ENCODE results near the gene FKBP2. TPM values are rescaled to one million over a fixed set of nuclear protein-coding genes. Genes with fewer than 3 reads are reported as not detected.

Gene FKBP2
- total and polyA plus RNA-seq, 2 of the 13 experiments (the other 11 are each of a cell fraction or from before 2014, with no cell fraction given): 30.1 to 53.3 TPM

DNA sequence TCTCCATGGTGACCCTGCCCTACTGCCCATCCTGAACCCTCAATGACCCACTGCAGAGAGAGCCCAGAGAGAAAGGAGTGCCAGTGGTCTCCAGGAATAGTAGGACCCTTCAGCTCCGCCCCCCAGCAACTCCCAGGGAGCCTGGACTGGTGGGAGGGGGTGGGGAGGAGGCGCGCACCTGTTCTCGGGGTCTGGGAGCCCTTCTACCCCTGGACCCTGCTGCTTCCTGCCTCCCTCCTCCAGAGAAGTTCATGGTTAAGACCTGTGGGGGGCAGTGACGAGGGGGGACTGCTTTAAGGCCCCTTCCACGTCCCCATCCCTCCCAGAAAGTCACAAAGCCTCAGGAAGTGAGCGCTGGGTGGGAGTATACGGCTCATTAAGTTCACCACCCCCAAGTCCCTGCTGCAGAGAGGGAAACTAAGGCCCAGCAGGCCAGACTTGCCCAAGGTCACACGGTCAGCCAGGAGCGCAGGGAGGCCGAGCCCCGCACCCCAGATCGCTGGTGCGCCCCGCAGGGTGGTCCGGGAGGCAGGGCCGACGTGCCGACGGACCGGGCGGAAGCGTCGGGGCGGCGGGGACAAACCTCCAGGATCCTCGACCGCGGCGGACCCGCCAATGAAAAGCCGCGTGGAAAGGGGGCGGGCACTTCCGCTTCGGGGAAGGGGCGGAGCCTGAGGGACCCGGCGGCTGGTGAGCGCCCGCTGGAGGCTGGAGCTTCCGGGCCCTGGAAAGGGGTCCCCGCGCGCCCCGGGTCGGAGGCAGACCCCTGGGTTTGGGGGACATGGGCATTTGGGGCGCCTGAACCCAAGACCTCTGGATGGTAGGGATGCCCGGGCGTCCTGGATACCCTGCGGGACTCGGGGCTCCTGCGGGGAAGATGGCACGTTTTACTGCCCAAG lies 15.0 kb upstream of the FKBP2 start, which contains the start of the genes NUDT22 and TRPT1 (continued):
- TF ChIP-seq, protein P1, sequence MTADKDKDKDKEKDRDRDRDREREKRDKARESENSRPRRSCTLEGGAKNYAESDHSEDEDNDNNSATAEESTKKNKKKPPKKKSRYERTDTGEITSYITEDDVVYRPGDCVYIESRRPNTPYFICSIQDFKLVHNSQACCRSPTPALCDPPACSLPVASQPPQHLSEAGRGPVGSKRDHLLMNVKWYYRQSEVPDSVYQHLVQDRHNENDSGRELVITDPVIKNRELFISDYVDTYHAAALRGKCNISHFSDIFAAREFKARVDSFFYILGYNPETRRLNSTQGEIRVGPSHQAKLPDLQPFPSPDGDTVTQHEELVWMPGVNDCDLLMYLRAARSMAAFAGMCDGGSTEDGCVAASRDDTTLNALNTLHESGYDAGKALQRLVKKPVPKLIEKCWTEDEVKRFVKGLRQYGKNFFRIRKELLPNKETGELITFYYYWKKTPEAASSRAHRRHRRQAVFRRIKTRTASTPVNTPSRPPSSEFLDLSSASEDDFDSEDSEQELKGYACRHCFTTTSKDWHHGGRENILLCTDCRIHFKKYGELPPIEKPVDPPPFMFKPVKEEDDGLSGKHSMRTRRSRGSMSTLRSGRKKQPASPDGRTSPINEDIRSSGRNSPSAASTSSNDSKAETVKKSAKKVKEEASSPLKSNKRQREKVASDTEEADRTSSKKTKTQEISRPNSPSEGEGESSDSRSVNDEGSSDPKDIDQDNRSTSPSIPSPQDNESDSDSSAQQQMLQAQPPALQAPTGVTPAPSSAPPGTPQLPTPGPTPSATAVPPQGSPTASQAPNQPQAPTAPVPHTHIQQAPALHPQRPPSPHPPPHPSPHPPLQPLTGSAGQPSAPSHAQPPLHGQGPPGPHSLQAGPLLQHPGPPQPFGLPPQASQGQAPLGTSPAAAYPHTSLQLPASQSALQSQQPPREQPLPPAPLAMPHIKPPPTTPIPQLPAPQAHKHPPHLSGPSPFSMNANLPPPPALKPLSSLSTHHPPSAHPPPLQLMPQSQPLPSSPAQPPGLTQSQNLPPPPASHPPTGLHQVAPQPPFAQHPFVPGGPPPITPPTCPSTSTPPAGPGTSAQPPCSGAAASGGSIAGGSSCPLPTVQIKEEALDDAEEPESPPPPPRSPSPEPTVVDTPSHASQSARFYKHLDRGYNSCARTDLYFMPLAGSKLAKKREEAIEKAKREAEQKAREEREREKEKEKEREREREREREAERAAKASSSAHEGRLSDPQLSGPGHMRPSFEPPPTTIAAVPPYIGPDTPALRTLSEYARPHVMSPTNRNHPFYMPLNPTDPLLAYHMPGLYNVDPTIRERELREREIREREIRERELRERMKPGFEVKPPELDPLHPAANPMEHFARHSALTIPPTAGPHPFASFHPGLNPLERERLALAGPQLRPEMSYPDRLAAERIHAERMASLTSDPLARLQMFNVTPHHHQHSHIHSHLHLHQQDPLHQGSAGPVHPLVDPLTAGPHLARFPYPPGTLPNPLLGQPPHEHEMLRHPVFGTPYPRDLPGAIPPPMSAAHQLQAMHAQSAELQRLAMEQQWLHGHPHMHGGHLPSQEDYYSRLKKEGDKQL (CRISPR knock-in tag; IDR thresholded peaks at IDR 0.05; ENCODE audit: low read depth): no peak
- no peak for TF ChIP-seq ZNF768 (CRISPR knock-in tag; IDR thresholded peaks at IDR 0.05)
- TF ChIP-seq ZMYM3 (CRISPR knock-in tag; IDR thresholded peaks at IDR 0.05): 0 out of 2 replicates have a peak, but pooled peaks have one; percentile 21
- TF ChIP-seq, protein P2, sequence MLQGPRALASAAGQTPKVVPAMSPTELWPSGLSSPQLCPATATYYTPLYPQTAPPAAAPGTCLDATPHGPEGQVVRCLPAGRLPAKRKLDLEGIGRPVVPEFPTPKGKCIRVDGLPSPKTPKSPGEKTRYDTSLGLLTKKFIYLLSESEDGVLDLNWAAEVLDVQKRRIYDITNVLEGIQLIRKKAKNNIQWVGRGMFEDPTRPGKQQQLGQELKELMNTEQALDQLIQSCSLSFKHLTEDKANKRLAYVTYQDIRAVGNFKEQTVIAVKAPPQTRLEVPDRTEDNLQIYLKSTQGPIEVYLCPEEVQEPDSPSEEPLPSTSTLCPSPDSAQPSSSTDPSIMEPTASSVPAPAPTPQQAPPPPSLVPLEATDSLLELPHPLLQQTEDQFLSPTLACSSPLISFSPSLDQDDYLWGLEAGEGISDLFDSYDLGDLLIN (CRISPR knock-in tag; IDR thresholded peaks at IDR 0.05; ENCODE audit: borderline replicate concordance): no peak
- peak; percentile 50 for TF ChIP-seq HDAC2 (CRISPR knock-in tag; IDR thresholded peaks at IDR 0.05)
- no peak for TF ChIP-seq ZNF430 (CRISPR knock-in tag; IDR thresholded peaks at IDR 0.05)
- TF ChIP-seq, protein P3, sequence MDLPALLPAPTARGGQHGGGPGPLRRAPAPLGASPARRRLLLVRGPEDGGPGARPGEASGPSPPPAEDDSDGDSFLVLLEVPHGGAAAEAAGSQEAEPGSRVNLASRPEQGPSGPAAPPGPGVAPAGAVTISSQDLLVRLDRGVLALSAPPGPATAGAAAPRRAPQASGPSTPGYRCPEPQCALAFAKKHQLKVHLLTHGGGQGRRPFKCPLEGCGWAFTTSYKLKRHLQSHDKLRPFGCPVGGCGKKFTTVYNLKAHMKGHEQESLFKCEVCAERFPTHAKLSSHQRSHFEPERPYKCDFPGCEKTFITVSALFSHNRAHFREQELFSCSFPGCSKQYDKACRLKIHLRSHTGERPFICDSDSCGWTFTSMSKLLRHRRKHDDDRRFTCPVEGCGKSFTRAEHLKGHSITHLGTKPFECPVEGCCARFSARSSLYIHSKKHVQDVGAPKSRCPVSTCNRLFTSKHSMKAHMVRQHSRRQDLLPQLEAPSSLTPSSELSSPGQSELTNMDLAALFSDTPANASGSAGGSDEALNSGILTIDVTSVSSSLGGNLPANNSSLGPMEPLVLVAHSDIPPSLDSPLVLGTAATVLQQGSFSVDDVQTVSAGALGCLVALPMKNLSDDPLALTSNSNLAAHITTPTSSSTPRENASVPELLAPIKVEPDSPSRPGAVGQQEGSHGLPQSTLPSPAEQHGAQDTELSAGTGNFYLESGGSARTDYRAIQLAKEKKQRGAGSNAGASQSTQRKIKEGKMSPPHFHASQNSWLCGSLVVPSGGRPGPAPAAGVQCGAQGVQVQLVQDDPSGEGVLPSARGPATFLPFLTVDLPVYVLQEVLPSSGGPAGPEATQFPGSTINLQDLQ (CRISPR knock-in tag; IDR thresholded peaks at IDR 0.05): no peak
- TF ChIP-seq ZNF557 (CRISPR knock-in tag; IDR thresholded peaks at IDR 0.05): no peak
- TF ChIP-seq, protein P4, sequence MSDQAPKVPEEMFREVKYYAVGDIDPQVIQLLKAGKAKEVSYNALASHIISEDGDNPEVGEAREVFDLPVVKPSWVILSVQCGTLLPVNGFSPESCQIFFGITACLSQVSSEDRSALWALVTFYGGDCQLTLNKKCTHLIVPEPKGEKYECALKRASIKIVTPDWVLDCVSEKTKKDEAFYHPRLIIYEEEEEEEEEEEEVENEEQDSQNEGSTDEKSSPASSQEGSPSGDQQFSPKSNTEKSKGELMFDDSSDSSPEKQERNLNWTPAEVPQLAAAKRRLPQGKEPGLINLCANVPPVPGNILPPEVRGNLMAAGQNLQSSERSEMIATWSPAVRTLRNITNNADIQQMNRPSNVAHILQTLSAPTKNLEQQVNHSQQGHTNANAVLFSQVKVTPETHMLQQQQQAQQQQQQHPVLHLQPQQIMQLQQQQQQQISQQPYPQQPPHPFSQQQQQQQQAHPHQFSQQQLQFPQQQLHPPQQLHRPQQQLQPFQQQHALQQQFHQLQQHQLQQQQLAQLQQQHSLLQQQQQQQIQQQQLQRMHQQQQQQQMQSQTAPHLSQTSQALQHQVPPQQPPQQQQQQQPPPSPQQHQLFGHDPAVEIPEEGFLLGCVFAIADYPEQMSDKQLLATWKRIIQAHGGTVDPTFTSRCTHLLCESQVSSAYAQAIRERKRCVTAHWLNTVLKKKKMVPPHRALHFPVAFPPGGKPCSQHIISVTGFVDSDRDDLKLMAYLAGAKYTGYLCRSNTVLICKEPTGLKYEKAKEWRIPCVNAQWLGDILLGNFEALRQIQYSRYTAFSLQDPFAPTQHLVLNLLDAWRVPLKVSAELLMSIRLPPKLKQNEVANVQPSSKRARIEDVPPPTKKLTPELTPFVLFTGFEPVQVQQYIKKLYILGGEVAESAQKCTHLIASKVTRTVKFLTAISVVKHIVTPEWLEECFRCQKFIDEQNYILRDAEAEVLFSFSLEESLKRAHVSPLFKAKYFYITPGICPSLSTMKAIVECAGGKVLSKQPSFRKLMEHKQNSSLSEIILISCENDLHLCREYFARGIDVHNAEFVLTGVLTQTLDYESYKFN (CRISPR knock-in tag; conservative IDR thresholded peaks at IDR 0.05): peak; percentile 52
- no peak for TF ChIP-seq ZNF530 (CRISPR knock-in tag; IDR thresholded peaks at IDR 0.05; ENCODE audit: low read depth)
- TF ChIP-seq KLF11 (CRISPR knock-in tag; IDR thresholded peaks at IDR 0.05): no peak

Measured in HepG2 (cell line).